Measurements from ENCODE around the gene CD70. TPM values are rescaled to one million over a fixed set of nuclear protein-coding genes. Genes with fewer than 3 reads are reported as not detected.
"Not testable (repeated sequence)": the region's sequence is repeated elsewhere in the genome, so short reads cannot be mapped to it uniquely, and the experiment has no call there.

CD70 gene
- 46.8 and 47.4 TPM in 2 replicates for total RNA-seq

GRCh38 chr19:6590827-6591319 is at the start of gene CD70:
Gene CD70 (minus strand): TSS chr19:6591150. CDS start chr19:6591002, 148 bp downstream.
- Mint-ChIP-seq H3K4me1 (peaks cover 60% of the 10 kb centered on the region), H3K27ac (peak within 1 kb of the TSS; percentile 79), H3K9me3 (no peaks in the 10 kb centered on the region), H3K27me3 (peaks cover 44% of the 10 kb centered on the region), H3K4me3 (peak within 1 kb of the TSS; percentile 91), H3K36me3 (ENCODE audit: low read depth) (peaks cover 29% of the 10 kb centered on the region)
- DNase-seq: peak; percentile 89
- intact Hi-C loops (cut with micrococcal nuclease): loop anchor here (2.0 to 10.0 kb wide), 4 partner anchors 34 to 166 kb away; partner anchors contain the start of gene KHSRP

- H3K4me1 Mint-ChIP-seq: peaks cover 36% of the 10 kb centered on the region
- not testable (repeated sequence) for H3K9me3 Mint-ChIP-seq; H3K36me3 Mint-ChIP-seq (ENCODE audit: low read depth); H3K27me3 Mint-ChIP-seq; H3K4me3 Mint-ChIP-seq; DNase-seq
- intact Hi-C loops (cut with micrococcal nuclease): loop anchor here (2.0 to 5.0 kb wide), 2 partner anchors 30 to 77 kb away; partner anchors contain the start of gene TNFSF14
- H3K27ac Mint-ChIP-seq: peak overlapping the region; percentile 87
Measured at GRCh38 chr19:6640333-6640732, 49.4 kb upstream of the CD70 start.

GRCh38 chr19:6639439-6639838 is 48.5 kb upstream of the CD70 start:
- DNase-seq: peak; percentile 77
- intact Hi-C loops (cut with micrococcal nuclease): no loop called here
- H3K27ac Mint-ChIP-seq: peak overlapping the region; percentile 87
- no peaks in the 10 kb centered on the region for H3K9me3 Mint-ChIP-seq
- H3K4me3 Mint-ChIP-seq: peak overlapping the region; percentile 40
- H3K27me3 Mint-ChIP-seq: no peaks in the 10 kb centered on the region
- peaks cover 36% of the 10 kb centered on the region for H3K4me1 Mint-ChIP-seq
- peaks cover 2% of the 10 kb centered on the region for H3K36me3 Mint-ChIP-seq (ENCODE audit: low read depth)

- not testable (repeated sequence) for H3K27ac Mint-ChIP-seq, H3K9me3 Mint-ChIP-seq
- intact Hi-C loops (cut with micrococcal nuclease): loop anchor here (1.0 to 5.0 kb wide), 3 partner anchors 41 to 115 kb away; partner anchors contain the start of gene CD70
Measured at GRCh38 chr19:6633456-6633813, 42.5 kb upstream of the CD70 start.

GRCh38 chr19:6632747-6633455 is 42.0 kb upstream of the CD70 start:
- Mint-ChIP-seq H3K4me1 (peaks cover 26% of the 10 kb centered on the region), H3K27ac (peak overlapping the region; percentile 37)
- not testable (repeated sequence) for H3K9me3 Mint-ChIP-seq; H3K4me3 Mint-ChIP-seq; H3K27me3 Mint-ChIP-seq; H3K36me3 Mint-ChIP-seq (ENCODE audit: low read depth)
- intact Hi-C loops (cut with micrococcal nuclease): loop anchor here (1.0 to 5.0 kb wide), 5 partner anchors 41 to 230 kb away; partner anchors contain the start of gene CD70
- DNase-seq: peak; percentile 83

More at GRCh38 chr19:6633456-6633813, 42.5 kb upstream of the CD70 start:
- peaks cover 29% of the 10 kb centered on the region for H3K4me1 Mint-ChIP-seq
- not testable (repeated sequence) for H3K4me3 Mint-ChIP-seq; H3K36me3 Mint-ChIP-seq (ENCODE audit: low read depth); H3K27me3 Mint-ChIP-seq; DNase-seq

- Mint-ChIP-seq H3K27me3 (peaks cover 2% of the 10 kb centered on the region), H3K4me3 (no peak overlapping the region), H3K4me1 (peaks cover 26% of the 10 kb centered on the region), H3K27ac (no peak overlapping the region), H3K36me3 (ENCODE audit: low read depth) (peaks cover 2% of the 10 kb centered on the region), H3K9me3 (no peaks in the 10 kb centered on the region)
- peak; percentile 96 for DNase-seq
- intact Hi-C loops (cut with micrococcal nuclease): loop anchor here (1.0 to 5.0 kb wide), 4 partner anchors 40 to 231 kb away; partner anchors contain the start of gene CD70
Measured at GRCh38 chr19:6632002-6632621, 41.2 kb upstream of the CD70 start.

- intact Hi-C loops (cut with micrococcal nuclease): no loop called here
- H3K27me3 Mint-ChIP-seq: peaks cover 9% of the 10 kb centered on the region
- no peak overlapping the region for H3K4me3 Mint-ChIP-seq
- H3K36me3 Mint-ChIP-seq (ENCODE audit: low read depth): peaks cover 6% of the 10 kb centered on the region
- peaks cover 8% of the 10 kb centered on the region for H3K4me1 Mint-ChIP-seq
- H3K9me3 Mint-ChIP-seq: peaks cover 9% of the 10 kb centered on the region
- DNase-seq: no peak
- H3K27ac Mint-ChIP-seq: no peak overlapping the region
Measured at GRCh38 chr19:6626764-6627163, 35.8 kb upstream of the CD70 start.

GRCh38 chr19:6617374-6617773 is 26.4 kb upstream of the CD70 start:
- Mint-ChIP-seq H3K9me3 (peaks cover 9% of the 10 kb centered on the region), H3K4me3 (no peak overlapping the region), H3K36me3 (ENCODE audit: low read depth) (peaks cover 9% of the 10 kb centered on the region), H3K27me3 (peaks cover 26% of the 10 kb centered on the region), H3K27ac (no peak overlapping the region), H3K4me1 (peaks cover 21% of the 10 kb centered on the region)
- peak; percentile 48 for DNase-seq
- intact Hi-C loops (cut with micrococcal nuclease): loop anchor here (2.0 kb wide), 1 partner anchor 43 kb away; no protein-coding TSS in a partner anchor

- peaks cover 25% of the 10 kb centered on the region for H3K27me3 Mint-ChIP-seq
- H3K36me3 Mint-ChIP-seq (ENCODE audit: low read depth): peaks cover 9% of the 10 kb centered on the region
- DNase-seq: peak; percentile 68
- peaks cover 22% of the 10 kb centered on the region for H3K4me1 Mint-ChIP-seq
- intact Hi-C loops (cut with micrococcal nuclease): loop anchor here (1.0 to 2.0 kb wide), 4 partner anchors 24 to 98 kb away; no protein-coding TSS in a partner anchor
- peaks cover 9% of the 10 kb centered on the region for H3K9me3 Mint-ChIP-seq
- H3K4me3 Mint-ChIP-seq: no peak overlapping the region
- peak overlapping the region; percentile 73 for H3K27ac Mint-ChIP-seq
Measured at GRCh38 chr19:6616011-6616410, 25.1 kb upstream of the CD70 start.

GRCh38 chr19:6613711-6614110 is 22.8 kb upstream of the CD70 start:
- Mint-ChIP-seq H3K36me3 (ENCODE audit: low read depth) (peaks cover 7% of the 10 kb centered on the region), H3K27me3 (peaks cover 25% of the 10 kb centered on the region), H3K9me3 (peaks cover 4% of the 10 kb centered on the region), H3K4me1 (peaks cover 25% of the 10 kb centered on the region), H3K4me3 (no peak overlapping the region), H3K27ac (peak overlapping the region; percentile 7)
- no peak for DNase-seq
- intact Hi-C loops (cut with micrococcal nuclease): no loop called here

GRCh38 chr19:6610934-6611852 is 20.2 kb upstream of the CD70 start:
- H3K27me3 Mint-ChIP-seq: peaks cover 23% of the 10 kb centered on the region
- H3K36me3 Mint-ChIP-seq (ENCODE audit: low read depth): peaks cover 3% of the 10 kb centered on the region
- peaks cover 19% of the 10 kb centered on the region for H3K4me1 Mint-ChIP-seq
- no peaks in the 10 kb centered on the region for H3K9me3 Mint-ChIP-seq
- DNase-seq: no peak
- intact Hi-C loops (cut with micrococcal nuclease): no loop called here
- H3K27ac Mint-ChIP-seq: no peak overlapping the region
- no peak overlapping the region for H3K4me3 Mint-ChIP-seq

GRCh38 chr19:6608940-6609339 is 18.0 kb upstream of the CD70 start:
- H3K27me3 Mint-ChIP-seq: peaks cover 23% of the 10 kb centered on the region
- no peak overlapping the region for H3K27ac Mint-ChIP-seq
- DNase-seq: no peak
- H3K9me3 Mint-ChIP-seq: no peaks in the 10 kb centered on the region
- peaks cover 12% of the 10 kb centered on the region for H3K4me1 Mint-ChIP-seq
- no peaks in the 10 kb centered on the region for H3K36me3 Mint-ChIP-seq (ENCODE audit: low read depth)
- H3K4me3 Mint-ChIP-seq: no peak overlapping the region
- intact Hi-C loops (cut with micrococcal nuclease): no loop called here

- H3K36me3 Mint-ChIP-seq (ENCODE audit: low read depth); H3K4me3 Mint-ChIP-seq; DNase-seq; H3K4me1 Mint-ChIP-seq; H3K27ac Mint-ChIP-seq; H3K9me3 Mint-ChIP-seq; intact Hi-C loops (cut with micrococcal nuclease): not testable (repeated sequence)
- peaks cover 23% of the 10 kb centered on the region for H3K27me3 Mint-ChIP-seq
Measured at GRCh38 chr19:6608146-6608545, 17.2 kb upstream of the CD70 start.

Measured in activated CD4-positive, alpha-beta T cell treated with anti-CD3 and anti-CD28 coated beads, Interleukin-2, amount 10 ng/mL, durations not matched to agents 24 days and 14 days (primary cell).